ENCODE results near the gene BPIFB2.

- TF ChIP-seq ZNF384 (IDR thresholded peaks at IDR 0.05; ENCODE audit: borderline replicate concordance, low read depth, low read length): no peak
- no peak for TF ChIP-seq SUZ12 (IDR thresholded peaks at IDR 0.05; ENCODE audit: unreplicated experiment)
- no peak for TF ChIP-seq EED (IDR thresholded peaks at IDR 0.05; ENCODE audit: low read depth)
- TF ChIP-seq, protein P1, sequence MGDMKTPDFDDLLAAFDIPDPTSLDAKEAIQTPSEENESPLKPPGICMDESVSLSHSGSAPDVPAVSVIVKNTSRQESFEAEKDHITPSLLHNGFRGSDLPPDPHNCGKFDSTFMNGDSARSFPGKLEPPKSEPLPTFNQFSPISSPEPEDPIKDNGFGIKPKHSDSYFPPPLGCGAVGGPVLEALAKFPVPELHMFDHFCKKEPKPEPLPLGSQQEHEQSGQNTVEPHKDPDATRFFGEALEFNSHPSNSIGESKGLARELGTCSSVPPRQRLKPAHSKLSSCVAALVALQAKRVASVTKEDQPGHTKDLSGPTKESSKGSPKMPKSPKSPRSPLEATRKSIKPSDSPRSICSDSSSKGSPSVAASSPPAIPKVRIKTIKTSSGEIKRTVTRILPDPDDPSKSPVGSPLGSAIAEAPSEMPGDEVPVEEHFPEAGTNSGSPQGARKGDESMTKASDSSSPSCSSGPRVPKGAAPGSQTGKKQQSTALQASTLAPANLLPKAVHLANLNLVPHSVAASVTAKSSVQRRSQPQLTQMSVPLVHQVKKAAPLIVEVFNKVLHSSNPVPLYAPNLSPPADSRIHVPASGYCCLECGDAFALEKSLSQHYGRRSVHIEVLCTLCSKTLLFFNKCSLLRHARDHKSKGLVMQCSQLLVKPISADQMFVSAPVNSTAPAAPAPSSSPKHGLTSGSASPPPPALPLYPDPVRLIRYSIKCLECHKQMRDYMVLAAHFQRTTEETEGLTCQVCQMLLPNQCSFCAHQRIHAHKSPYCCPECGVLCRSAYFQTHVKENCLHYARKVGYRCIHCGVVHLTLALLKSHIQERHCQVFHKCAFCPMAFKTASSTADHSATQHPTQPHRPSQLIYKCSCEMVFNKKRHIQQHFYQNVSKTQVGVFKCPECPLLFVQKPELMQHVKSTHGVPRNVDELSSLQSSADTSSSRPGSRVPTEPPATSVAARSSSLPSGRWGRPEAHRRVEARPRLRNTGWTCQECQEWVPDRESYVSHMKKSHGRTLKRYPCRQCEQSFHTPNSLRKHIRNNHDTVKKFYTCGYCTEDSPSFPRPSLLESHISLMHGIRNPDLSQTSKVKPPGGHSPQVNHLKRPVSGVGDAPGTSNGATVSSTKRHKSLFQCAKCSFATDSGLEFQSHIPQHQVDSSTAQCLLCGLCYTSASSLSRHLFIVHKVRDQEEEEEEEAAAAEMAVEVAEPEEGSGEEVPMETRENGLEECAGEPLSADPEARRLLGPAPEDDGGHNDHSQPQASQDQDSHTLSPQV (IDR thresholded peaks at IDR 0.05): no peak
- no peak for TF ChIP-seq CTCF (IDR thresholded peaks at IDR 0.05 in 2 of 3, conservative IDR thresholded peaks at IDR 0.05 in 1 of 3; ENCODE audit: control insufficient read depth in 2 of 3, extremely low read depth in 1 of 3, insufficient read depth in 1 of 3, low read depth in 3 of 3, low read length in 3 of 3)
- no peak for TF ChIP-seq GABPA (IDR thresholded peaks at IDR 0.05; ENCODE audit: low read depth)
- TF ChIP-seq, protein P2, sequence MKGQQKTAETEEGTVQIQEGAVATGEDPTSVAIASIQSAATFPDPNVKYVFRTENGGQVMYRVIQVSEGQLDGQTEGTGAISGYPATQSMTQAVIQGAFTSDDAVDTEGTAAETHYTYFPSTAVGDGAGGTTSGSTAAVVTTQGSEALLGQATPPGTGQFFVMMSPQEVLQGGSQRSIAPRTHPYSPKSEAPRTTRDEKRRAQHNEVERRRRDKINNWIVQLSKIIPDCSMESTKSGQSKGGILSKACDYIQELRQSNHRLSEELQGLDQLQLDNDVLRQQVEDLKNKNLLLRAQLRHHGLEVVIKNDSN (IDR thresholded peaks at IDR 0.05; ENCODE audit: borderline replicate concordance, extremely low read length, insufficient read depth, low read depth, low read length): no peak
- no peak for TF ChIP-seq EZH2 (IDR thresholded peaks at IDR 0.05; ENCODE audit: borderline replicate concordance, control insufficient read depth, low read depth, low read length)
- no peak for TF ChIP-seq EP300 (IDR thresholded peaks at IDR 0.05; ENCODE audit: borderline replicate concordance in 1 of 2, control insufficient read depth in 1 of 2, low read depth in 2 of 2, low read length in 2 of 2)
- no peak for TF ChIP-seq YBX1 (IDR thresholded peaks at IDR 0.05)
- TF ChIP-seq TAF1 (IDR thresholded peaks at IDR 0.05; ENCODE audit: borderline replicate concordance, low read depth, low read length): no peak
- no peak for TF ChIP-seq STAT1 (conservative IDR thresholded peaks at IDR 0.05)
- no peak for TF ChIP-seq RAD51 (IDR thresholded peaks at IDR 0.05)
These were observed 5.1 kb downstream of the BPIFB2 start for GRCh38 chr20:33012327-33013189.

Data from GM12878 (cell line).